GM18519 (cell line): ENCODE results near the gene RAD9A.

ENCODE experiments used
- ATAC-seq: cut with Tn5 transposase; IDR thresholded peaks from one replicate; pipeline ENCODE4 v1.9.1; 2021; ENCODE audit warnings: mild to moderate bottlenecking, moderate library complexity; ENCODE audit not compliant: unreplicated experiment, low FRiP score

The RAD9A gene

DNA sequence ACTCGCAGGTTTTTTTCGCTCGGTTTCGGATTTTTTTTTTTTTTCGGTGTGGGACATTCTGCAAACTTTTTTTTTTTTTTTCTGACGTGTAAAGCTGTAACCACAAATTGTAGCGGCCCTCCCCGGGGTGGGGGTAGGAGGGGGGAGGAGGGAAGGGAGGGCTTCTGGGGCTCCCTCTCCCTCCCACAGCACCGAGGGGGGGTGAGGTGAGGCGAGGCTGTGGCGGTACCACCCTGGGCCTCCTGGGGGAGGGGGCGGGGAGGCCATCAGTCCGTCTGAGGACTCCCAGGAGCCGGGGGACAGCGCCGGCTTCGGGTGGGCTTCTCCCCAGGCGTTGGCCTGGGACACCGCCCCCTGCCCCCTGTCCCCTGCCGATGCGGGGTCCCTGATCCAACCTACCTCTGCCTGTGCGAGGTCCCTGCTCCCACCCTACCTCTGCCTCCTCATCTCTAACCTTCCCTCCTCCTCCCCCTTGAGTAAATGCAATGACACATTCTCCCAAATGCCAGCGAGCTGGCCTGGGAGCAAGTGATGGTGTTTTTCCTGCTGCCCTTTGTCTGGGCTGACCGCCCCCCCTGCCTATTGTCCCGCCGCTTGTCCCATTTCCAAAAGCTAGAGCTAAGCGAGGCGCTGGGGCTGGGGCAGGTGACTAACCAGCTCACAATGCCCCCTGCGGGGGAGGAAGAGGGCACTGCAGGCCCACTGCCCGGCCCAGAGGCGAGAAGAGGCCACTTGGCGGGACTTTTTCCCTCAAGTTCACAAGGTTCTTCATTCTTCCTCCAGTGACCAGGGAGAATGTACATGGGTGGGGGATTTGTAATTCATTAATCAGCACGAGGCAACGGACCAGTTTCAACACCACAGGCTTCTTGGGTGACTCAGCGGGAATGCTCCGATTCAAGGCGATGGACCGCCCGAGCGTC, 17.9 kb upstream of the RAD9A start:
- no peak for ATAC-seq

DNA sequence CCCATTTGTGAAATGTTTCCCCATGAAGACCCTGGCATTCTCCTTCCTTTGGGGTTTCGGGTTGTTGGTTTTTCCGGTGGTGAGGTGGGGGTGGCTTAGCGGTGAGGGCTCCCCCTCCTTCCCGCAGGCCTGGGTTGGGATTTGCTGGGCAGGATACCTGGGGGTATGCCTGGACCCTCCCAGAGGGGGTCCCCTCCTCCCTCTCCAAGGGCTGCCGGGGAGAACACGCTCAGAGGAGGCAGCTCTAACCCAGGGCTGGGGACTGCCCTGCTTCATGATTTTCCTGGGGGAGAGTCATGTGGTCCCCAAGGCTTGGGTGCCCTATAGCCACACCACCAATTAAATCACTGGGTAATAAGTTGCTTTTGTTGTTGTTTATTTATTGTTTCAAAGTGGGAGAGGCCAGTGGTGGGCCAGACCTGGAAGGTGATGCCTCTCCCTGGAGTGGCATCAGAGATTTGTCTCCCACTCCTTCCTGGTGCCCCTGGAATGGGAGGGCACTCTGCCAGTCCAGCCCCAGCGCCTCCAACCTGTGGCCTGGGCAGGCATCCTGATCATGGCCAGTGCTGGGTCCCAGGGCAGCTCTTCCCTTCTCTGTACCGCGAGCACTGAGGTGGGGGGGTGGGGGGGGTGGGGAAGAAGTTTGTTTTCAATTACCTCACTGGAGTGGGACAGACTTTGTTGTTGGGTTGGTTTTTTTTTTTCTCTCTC, 17.1 kb upstream of the RAD9A start:
- no peak for ATAC-seq

DNA sequence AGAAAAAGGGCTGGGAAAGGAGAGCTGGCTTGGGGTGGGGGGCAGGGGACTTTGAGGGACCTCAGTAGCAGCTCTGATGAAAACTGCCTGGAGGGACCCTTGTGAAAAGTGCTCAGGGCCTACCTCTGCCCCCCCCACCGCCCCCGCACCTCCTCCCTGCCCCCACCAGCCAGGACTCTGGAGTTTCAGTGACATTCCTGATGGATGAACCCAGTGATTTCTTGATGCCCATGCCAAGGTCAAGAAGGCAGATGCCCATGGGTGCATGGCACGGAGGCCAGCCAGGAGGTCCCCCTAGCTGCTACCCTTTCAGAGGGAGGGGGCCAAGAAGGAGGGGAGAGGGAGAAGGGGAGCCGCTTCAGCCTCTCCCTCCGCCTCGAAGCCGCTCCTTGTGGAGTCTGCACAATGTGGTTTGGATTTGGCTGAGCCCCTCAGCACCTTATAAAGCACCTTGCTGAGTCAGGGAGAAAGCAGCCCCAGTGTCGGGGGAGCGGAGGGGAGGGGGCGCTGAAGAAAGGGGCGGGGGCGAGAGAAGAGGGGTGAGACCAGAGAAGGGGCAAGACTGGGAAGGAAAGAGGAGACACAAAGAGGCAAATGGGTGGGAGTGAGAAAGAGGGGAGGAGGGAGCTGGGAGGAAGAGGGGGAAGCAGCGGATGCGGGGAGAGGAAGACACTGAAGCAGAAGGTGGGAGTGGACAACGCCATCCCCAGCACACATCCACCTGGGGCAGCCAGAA, 16.3 kb upstream of the RAD9A start:
- ATAC-seq: no peak

DNA sequence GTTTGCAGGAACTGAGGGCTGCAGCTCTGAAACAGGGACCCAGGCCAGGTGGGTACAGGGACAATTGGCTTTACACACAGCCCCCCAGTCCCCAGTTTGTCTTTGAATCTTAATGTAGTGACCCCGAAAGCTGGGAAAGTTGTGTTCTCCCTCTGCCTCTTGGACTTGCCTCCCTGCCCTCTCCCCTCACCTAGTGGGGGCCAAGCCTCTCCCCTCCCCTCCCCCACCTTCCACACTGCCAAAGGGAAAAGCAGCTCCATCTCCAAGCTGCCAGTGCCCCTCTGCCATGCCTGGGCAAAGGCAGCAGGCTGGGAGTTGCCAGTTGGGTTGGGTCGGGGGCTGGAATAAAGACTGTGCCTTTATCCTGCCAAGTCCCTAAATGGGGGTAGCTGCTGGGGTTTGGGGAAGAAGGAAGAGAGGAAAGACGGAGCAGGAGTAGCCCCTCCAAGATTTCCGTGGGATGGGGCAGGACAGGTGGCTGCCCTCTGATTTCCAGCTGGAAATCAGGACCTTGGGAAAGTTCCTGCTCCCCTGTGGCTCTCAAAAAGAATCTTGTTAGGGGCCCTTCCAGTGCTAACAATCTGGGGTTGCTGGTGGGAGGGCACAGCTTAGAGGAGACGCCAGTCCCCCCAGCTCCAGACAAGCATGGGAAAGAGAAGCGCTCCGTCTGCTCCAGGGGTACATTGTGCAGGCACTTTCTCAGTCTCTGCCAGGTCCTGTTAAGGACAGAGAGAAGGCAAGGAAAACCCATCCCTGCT, 15.5 kb upstream of the RAD9A start:
- no peak for ATAC-seq

DNA sequence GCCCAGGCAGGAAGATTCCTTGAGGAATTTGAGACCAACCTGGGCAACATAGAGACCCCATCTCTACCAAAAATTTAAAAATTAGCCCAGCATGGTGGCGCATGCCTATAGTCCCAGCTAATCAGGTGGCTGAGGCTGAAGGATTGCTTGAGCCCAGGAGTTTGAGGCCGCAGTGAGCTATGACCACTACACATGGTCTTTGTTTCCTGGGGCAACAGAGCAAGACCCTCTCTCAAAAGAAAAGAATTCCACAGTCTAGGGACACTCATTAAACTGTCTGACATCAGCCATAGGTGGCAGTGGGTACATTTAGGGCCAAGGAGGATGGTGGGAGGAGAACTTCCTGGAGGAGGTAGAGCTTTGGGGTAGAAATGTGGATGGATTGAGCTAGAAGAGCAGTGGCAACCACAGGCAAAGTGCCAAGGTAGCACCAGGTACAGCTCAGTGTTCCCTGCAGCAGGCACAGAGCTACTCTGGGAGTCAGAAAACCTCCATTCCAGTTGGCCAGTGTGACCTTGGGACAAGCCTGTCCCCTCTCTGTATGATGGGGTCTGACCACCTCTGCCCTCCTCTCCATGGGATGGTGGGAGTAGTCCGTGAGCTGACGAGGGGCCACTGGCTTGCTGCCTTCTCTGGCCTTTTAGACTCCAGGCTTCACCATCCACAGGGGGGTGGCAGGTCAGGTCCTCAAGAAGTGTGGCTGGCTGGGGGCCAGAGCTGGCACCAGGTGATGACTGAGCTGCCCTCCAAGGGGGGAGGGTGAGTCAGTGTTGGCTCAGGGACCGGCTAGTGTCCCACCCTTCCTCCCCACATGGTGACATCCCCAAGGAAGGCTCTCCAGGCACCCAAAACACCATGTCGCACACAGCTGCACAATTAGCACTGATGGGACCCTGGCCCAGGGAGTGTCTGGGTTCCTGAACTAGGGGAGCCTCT, 14.6 kb upstream of the RAD9A start:
- no peak for ATAC-seq

DNA sequence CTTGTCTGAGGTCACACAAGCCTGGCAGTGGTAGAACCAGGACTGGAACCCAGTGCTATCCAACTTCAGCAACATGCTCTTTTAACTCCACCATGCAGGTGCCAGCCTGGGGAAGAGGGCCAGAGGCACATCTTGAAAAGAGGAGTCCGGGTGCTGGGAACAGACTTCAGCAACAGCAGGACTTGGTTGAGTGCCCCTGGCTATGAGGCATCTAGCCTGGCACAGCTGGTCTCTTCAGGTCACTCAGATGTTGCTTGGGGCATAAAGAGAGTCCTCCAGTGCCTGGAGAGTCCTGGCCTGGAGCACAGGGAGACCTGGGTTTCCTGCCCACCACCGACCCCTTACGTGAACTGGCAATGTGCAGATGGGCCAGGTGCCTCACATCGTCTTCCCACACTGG, 13.2 kb upstream of the RAD9A start:
- no peak for ATAC-seq

DNA sequence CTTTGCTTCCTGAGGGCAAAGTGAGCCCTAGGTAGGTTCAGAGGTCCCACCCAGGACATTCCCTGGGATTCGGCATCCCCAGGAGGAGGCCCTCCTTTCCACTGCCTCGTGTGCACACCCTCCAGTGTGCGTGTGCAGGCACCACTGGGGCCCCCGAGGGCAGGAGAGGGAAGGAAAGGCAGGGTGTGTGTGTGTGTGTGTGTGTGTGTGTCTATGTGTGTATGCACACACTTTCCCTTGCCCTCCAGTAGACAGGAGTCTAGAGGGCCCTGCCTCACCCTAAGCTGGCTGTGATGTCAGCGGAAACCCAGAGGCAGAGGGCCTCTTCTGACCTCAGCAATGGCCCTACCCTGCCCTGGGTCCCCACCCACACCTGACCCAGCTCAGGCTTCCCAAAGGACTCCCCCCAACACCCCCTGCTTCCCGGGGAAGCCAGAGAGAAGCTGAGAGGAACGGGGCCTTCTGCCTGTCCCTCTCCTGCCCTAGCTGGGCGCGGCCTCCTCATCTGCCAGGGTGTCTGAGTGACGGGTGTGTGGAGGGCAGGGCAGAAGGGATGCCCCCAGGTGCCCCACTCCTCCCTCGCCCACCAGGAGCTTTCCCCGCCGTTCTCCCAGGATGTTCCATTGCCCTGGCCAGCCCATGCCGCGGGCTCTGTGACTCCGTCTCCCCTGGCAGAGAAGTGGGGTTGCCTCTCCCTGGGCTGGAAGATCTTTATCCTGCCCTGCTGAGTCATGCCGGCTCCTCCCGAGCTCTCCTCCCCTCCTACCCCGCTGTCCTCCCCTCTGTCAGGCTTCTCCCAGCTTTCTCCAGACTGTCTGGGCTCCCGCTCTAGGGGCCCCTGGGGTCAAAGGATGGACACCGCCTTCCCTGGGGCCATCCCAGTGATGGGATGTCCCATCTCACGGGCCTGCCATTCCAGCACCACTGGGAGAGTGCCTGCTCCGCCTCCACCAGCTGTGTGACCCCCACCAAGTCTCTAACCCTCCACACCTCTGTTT, 12.4 kb upstream of the RAD9A start:
- ATAC-seq: no peak

DNA sequence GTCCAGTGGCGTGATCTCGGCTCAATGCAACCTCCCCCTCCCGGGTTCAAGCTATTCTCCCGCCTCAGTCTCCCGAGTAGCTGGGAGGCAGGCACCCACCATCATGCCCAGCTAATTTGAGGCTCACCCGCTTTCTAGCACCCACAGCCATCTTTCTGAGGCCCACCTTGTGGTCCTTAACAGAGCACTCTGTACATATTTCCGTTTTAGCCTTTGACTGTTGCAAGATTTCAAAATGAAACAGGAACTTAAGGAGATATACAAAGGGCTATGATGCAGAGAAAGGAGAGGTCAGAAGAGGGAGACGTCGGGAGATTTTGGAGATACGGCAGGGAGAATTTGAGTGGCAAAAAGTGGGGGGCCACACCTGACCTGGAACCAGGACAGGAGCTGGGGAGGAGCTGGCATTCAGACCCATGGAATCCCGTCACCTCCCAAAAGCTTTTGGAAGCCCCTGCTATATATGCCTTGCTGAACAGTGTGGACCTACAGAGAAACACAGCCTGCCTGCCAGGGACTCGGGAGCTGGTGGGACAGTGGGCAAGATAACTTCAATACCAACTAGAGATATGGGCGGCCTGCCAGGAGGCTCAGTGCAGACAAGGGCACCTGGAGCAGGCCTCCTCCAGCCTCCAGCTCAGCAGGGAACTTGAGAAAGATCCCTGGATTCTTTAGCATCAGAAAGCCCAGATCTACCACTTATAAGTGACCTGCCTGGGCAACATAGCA, 10.4 kb upstream of the RAD9A start:
- ATAC-seq: no peak

DNA sequence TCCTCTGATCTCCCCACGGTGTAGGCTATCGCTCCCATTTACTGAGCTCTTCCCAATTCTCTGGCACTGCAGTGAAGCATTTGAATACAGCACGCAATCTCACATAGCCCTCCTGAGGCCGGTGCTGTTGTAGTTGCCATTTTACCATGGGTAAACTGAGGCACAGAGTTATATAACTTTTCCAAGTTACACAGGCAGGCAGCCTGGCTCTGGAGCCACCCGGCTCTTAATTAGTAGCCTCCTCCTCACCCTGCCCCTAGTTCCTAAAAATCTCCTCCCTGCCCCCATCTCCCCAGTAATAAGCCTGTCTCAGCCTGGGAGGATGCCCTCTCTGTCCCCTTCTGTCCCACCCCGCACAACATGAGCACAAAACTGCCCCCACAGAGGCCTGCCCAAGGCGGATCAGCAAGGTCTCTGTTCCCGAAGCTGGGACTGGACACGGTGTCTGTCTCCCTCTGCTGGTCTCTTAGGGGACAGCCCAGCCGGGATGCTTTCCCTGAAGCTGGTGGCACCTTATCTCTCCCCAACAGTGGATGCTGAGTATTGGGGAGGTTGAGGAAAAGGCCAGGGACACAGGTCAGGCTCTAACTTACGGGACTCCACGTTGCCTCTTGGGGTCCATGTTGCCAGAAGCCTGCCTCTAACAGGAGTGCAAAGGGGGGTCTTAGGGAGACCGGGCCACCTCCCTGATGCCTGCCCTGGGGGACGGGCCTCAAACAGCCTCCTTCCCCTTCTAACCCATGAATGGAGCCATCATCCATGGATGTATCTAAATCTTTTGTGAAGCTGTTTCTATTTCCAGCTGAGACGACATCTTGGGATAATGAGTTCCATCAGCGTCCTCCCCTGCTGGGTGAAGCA, 9.3 kb upstream of the RAD9A start:
- ATAC-seq: no peak

DNA sequence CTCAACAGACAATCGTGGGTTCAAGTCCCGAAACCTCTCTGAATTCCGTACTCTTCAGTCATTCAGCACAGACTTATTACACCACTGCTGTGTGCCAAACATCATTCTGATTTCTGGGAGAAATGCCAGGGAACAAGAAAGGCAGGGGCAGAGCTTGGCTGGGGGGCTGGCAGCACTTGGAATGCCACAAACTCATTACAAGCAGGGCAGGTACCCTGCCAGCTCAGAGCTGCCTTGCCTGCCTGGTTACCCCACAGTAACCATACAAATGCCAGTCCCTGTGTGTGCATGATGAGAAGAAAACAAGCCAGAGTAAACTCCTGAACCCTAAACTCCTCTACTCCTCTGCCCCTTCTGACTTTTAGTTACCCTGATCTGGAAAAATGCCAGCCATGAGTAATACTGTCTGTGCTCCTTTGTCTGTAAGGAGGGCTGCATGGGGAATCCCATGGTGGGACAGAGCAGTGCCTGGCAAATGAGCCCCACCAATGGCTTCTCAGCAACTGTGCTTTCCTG, 6.9 kb upstream of the RAD9A start:
- ATAC-seq: no peak

DNA sequence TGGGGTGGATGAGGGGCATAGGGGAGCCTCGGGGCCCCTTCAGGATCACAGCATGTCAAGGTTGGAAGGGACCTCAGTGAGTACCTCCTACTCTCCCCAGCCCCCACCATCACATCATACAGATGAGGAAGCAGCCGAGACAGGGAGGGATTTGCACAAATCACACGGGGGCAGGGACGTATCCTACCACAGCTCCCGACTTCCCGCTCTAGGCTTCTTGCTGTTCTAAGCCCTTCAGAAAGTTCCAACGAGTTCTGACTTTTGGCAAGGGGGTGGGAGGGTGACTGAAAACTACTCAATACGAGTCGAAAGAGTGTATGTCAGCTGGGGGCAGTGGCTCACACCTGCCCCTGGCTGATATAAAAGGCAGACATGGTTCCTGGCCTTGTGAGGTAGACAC, 4.7 kb upstream of the RAD9A start:
- no peak for ATAC-seq

DNA sequence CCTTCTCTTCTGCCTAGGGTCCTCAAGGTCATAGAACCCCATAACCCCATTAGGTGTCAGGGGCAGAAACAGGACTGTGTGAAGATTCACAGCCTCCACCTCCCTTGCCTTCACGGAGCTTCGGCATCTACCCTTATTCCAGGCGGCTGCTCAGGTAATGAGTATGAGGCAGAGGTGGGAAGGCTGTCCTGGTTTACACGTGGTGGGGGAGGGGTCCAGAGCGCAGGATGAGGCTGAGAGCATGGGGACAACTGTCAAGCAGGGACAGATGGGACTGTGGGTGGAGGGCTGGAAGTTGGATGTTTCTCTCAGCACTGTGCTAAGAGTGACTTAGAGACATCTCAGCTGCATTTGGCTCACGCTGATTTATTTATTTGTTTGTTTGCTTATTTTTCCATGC, 4.3 kb upstream of the RAD9A start:
- ATAC-seq: no peak

DNA sequence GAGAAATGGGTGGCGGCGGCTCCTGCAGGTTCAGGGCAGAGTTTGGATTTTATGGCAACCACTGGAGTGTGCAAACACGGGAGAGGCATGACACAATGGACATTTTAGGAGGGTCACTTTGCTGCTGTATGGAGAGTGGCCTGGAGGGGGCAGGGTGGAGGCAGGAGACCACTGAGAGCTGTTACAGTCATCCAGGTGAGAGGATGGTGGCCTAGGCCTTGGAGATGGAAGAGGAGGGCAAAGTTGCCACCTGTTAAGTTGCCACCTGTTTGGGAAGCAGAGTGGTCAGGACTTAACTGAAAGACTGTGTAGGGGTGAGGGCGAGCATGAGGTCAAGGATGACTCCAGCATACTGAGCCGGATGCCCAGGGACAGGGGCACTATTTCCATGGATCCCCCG, 2.3 kb upstream of the RAD9A start:
- no peak for ATAC-seq

DNA sequence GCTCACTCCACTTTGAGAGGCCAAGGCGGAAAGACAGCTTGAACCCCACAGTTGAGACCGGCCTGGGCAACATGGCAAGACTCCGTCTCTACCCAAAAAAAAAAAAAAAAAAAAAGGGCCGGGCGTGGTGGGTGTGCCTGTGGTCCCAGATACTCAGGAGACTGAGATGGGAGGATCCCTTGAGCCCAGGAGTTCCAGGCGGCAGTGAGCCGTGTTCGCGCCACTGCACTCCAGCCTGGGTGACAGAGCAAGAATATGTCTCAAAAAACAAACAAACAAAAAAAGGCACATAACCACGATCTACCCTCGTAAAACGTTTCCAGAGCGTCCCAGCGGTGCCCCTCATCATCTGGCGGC, 861 bp upstream of the RAD9A start:
- no peak for ATAC-seq

DNA sequence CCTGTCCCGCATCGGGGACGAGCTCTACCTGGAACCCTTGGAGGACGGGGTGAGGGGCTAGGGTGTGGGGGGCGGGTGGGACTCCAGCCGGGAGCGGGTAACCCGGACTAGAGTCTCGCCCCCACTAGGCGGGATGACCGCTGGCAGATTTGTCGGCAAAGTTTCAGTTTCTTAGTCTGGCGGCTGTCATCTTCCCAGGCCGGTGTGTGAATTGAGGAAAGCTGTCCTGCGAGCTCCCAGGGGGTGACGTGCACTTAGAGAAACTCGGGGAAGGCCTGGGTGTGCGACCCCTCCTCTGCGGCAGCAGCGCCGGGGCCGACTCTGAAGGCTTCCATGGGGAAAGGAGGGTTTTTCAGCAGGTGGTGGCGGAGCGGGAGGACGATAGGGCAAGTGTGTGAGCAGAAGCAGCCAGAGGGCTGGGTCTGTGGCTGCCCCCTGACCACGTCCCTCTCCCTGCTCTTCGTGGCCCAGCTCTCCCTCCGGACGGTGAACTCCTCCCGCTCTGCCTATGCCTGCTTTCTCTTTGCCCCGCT, 463 bp downstream of the RAD9A start:
- no peak for ATAC-seq

DNA sequence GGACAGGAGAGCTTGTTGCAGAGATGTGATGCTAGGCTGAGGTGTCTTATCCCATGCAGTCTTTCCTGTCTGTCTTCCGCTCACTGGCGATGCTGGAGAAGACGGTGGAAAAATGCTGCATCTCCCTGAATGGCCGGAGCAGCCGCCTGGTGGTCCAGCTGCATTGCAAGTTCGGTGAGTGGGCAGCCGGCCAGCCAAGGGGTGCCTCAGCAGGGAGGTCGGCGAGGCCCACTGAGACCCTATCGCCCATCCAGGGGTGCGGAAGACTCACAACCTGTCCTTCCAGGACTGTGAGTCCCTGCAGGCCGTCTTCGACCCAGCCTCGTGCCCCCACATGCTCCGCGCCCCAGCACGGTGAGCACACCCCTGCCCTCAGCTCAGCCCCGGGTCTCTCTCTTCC, 1.7 kb downstream of the RAD9A start:
- no peak for ATAC-seq
